Gastrocnemius medialis (tissue), 4 donors: Measurements from ENCODE around the gene NAA16. TPM values are rescaled to one million over a fixed set of nuclear protein-coding genes. Genes with fewer than 3 reads are reported as not detected.
"Not testable (repeated sequence)": the region's sequence is repeated elsewhere in the genome, so short reads cannot be mapped to it uniquely, and the experiment has no call there.

ENCODE experiments used
- ATAC-seq, 2 donors: fragments of 150-250 bp; one replicate each; pipeline ENCODE4 v1.9.1; 2016
- DNase-seq, 2 donors: peaks; one replicate each; pipeline ENCODE4 v3.0.0-alpha.2; 2019
- H3K27ac ChIP-seq, 4 donors: fragments of 200-600 bp; sonication (generic); 1 replicate in 1 of 4; 2 replicates in 3 of 4; pipeline ENCODE4 v1.5.1; 2016 to 2018; ENCODE audit warnings: mild to moderate bottlenecking in 2 of 4, moderate library complexity in 1 of 4
- H3K27me3 ChIP-seq, 3 donors: fragments of 200-600 bp; sonication (generic) in 2 of 3; 1 replicate in 1 of 3; 2 replicates in 2 of 3; pipeline versions ENCODE4 v1.5.1 to v1.6.0; 2016 to 2019; ENCODE audit warnings: mild to moderate bottlenecking in 1 of 3, moderate library complexity in 1 of 3
- H3K36me3 ChIP-seq, 2 donors: fragments of 200-600 bp; sonication (generic) in 1 of 2; one replicate each; pipeline ENCODE4 v1.5.1; 2017 to 2018
- H3K4me1 ChIP-seq, 2 donors: fragments of 200-600 bp; sonication (generic) in 1 of 2; one replicate each; pipeline ENCODE4 v1.5.1; 2016 to 2017; ENCODE audit warnings: mild to moderate bottlenecking in 2 of 2
- H3K4me3 ChIP-seq, 4 donors: fragments of 200-600 bp; sonication (generic) in 3 of 4; 1 replicate in 1 of 4; 2 replicates in 3 of 4; pipeline ENCODE4 v1.5.1; 2016 to 2019; ENCODE audit warnings: mild to moderate bottlenecking in 2 of 4
- H3K9me3 ChIP-seq, 3 donors: fragments of 200-600 bp; sonication (generic) in 2 of 3; 1 replicate in 1 of 3; 2 replicates in 2 of 3; pipeline ENCODE4 v1.5.1; 2016 to 2019
- CTCF ChIP-seq, 5 experiments: fragments of 450-650 bp in 3 of 5; fragments of 200-600 bp in 2 of 5; sonication (generic) in 2 of 5; IDR thresholded peaks in 4 of 5; conservative IDR thresholded peaks in 1 of 5; 1 replicate in 4 of 5; 2 replicates in 1 of 5; pipeline ENCODE4 v1.5.1; 2016 to 2019; ENCODE audit warnings: antibody characterized with exemption in 5 of 5, mild to moderate bottlenecking in 3 of 5, moderate library complexity in 3 of 5
- POLR2A ChIP-seq, 2 donors: fragments of 450-650 bp; IDR thresholded peaks; one replicate each; pipeline ENCODE4 v1.6.1; 2017; ENCODE audit warnings: antibody characterized with exemption in 2 of 2, mild to moderate bottlenecking in 2 of 2, moderate library complexity in 2 of 2
- in situ Hi-C, 4 donors: fragments of 200-750 bp; cut with MboI; loops; one replicate each; pipeline versions ENCODE4 v1.15.0 to v1.8.0; 2017; ENCODE audit warnings: low sequenced_read_pairs in 4 of 4
- intact Hi-C: fragments of 100-400 bp; cut with DNase I; formaldehyde crosslinking; loops from one replicate; pipeline ENCODE4 v1.15.1; 2023; ENCODE audit warnings: low total_unique reads
- total RNA-seq, 4 donors: library from RNA; depleted of rRNA; stranded (reverse); fragments of >200 nt; gene quantifications; one replicate each; pipeline versions ENCODE4 v1.1.0 to v1.2.3, GENCODE V29; 2016

The NAA16 gene
- total RNA-seq, 4 donors from 2014 or later = 8.2 to 30.5 (median 11.6) TPM

GRCh38 chr13:41420146-41420545, 109.1 kb downstream of the NAA16 start:
- no peak overlapping the region for H3K27ac ChIP-seq
- in situ Hi-C loops (no loop called here), intact Hi-C loops (no loop called here)
- TF ChIP-seq POLR2A (IDR thresholded peaks at IDR 0.05) (no peak), CTCF (IDR thresholded peaks at IDR 0.05 in 4 of 5, conservative IDR thresholded peaks at IDR 0.05 in 1 of 5) (no peak)
- DNase-seq = no peak
- H3K4me3 ChIP-seq = no peak overlapping the region
- ATAC-seq = no peak
- H3K4me1 ChIP-seq = no peaks in the 10 kb centered on the region
- no peaks in the 10 kb centered on the region for H3K9me3 ChIP-seq
- H3K27me3 ChIP-seq = no peaks in the 10 kb centered on the region
- no peaks in the 10 kb centered on the region for H3K36me3 ChIP-seq

- H3K27me3 ChIP-seq, DNase-seq, ATAC-seq, H3K4me3 ChIP-seq, H3K4me1 ChIP-seq, in situ Hi-C loops, H3K9me3 ChIP-seq, intact Hi-C loops, H3K36me3 ChIP-seq, H3K27ac ChIP-seq: not testable (repeated sequence)
Measured at GRCh38 chr13:41421330-41421729, 110.3 kb downstream of the NAA16 start.

- H3K4me1 ChIP-seq, DNase-seq, H3K27ac ChIP-seq, H3K36me3 ChIP-seq, in situ Hi-C loops, H3K27me3 ChIP-seq, H3K4me3 ChIP-seq, ATAC-seq, H3K9me3 ChIP-seq, intact Hi-C loops: not testable (repeated sequence)
Measured at GRCh38 chr13:41421983-41422382, 110.9 kb downstream of the NAA16 start.

DNA sequence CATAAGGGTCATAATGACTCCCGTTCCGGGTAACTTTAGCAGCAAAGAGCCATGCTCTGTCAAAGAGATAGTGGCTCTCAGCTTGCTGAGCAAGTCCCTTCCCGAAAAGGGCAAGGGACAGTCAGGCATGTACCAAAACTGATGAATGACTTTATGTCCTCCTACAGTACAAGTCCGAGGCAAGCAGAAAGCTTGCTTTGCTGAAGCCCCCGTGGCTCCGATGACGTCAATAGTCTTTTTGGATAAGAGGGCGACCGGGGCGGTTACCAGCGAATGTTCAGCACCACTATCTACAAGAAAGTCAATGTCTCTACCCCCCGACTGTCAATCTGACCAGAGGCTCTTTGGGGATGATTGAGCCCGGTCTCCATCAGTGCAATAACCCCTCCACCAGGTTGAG, 112.2 kb downstream of the NAA16 start:
- H3K36me3 ChIP-seq, intact Hi-C loops, H3K4me1 ChIP-seq, H3K9me3 ChIP-seq, H3K4me3 ChIP-seq, DNase-seq, in situ Hi-C loops, H3K27me3 ChIP-seq, ATAC-seq, H3K27ac ChIP-seq: not testable (repeated sequence)

DNA sequence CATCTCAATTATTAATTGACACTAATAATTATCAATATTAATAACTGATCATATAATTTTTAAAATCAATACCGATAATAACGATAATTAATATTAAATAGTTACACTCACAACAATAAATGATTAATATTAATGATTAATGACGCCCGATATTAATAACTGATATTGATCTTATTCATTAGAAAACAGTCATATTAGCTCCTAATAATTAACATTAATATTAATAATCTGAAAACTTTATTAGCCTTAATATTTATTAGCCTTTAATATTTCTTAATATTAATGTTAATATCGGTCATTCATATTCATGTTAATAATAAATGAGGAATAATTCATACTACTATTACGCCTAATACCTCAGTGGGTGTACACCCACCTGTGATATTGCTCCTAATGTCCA, 113.6 kb downstream of the NAA16 start:
- in situ Hi-C loops = not testable (repeated sequence)

GRCh38 chr13:41426047-41426446, 115.0 kb downstream of the NAA16 start:
- no peaks in the 10 kb centered on the region for H3K4me1 ChIP-seq
- no peak for ATAC-seq
- intact Hi-C loops = no loop called here

More for the DNA sequence above, 113.6 kb downstream of the NAA16 start:
- intact Hi-C loops, DNase-seq, H3K9me3 ChIP-seq, H3K36me3 ChIP-seq, H3K4me1 ChIP-seq, H3K27me3 ChIP-seq, H3K4me3 ChIP-seq, ATAC-seq, H3K27ac ChIP-seq: not testable (repeated sequence)

More at GRCh38 chr13:41426047-41426446, 115.0 kb downstream of the NAA16 start:
- no peak overlapping the region for H3K4me3 ChIP-seq
- H3K27me3 ChIP-seq = peaks cover 0 to 8% (median 7%) of the 10 kb centered on the region in 3 donors
- no peak overlapping the region for H3K27ac ChIP-seq
- no peaks in the 10 kb centered on the region for H3K9me3 ChIP-seq
- in situ Hi-C loops = no loop called here
- no peak for DNase-seq
- no peak for TF ChIP-seq CTCF (IDR thresholded peaks at IDR 0.05 in 4 of 5, conservative IDR thresholded peaks at IDR 0.05 in 1 of 5)
- no peak for TF ChIP-seq POLR2A (IDR thresholded peaks at IDR 0.05)
- no peaks in the 10 kb centered on the region for H3K36me3 ChIP-seq

Other genes with a start within 250 kb of the NAA16 start
- 10 to 100 TPM; 20.2 to 31.3 (median 25.5) TPM for gene WBP4, start 249.8 kb upstream of the NAA16 start, total RNA-seq
- gene KBTBD6, start 178.5 kb upstream of the NAA16 start, total RNA-seq = 1 to 10 TPM; 3.7 to 6.1 (median 5.3) TPM
- 1 to 10 TPM; 2.3 to 5.6 (median 5.3) TPM for gene KBTBD7, start 116.7 kb upstream of the NAA16 start, total RNA-seq
- 10 to 100 TPM in 3 of 4 donors, 1 to 10 TPM in 1; 8.2 to 16.7 (median 13.3) TPM for gene MTRF1, start 47.7 kb upstream of the NAA16 start, total RNA-seq
- gene RGCC, start 146.3 kb downstream of the NAA16 start, total RNA-seq = 100 to 1,000 TPM in 2 of 4 donors, 10 to 100 TPM in 2; 56.1 to 135 (median 92.0) TPM